H1 (cell line): ENCODE measurements around the gene GPX7. TPM values are rescaled to one million over a fixed set of nuclear protein-coding genes. Genes with fewer than 3 reads are reported as not detected.

Source experiments
- CTCF ChIA-PET: fragments of 300-600 bp; sonication (Branson Sonifier 250); formaldehyde crosslinking; loops from one replicate; lab custom pipeline; 2021; ENCODE audit not compliant: partially characterized antibody; lab: Charles Lee
- POLR2A ChIA-PET: fragments of 300-600 bp; sonication (Branson Sonifier 250); formaldehyde crosslinking; loops from one replicate; lab custom pipeline; 2021; ENCODE audit warnings: inconsistent platforms; ENCODE audit not compliant: partially characterized antibody; lab: Charles Lee
- DNase-seq, 2 experiments: peaks; one replicate each; pipeline versions ENCODE4 v3.0.0 to v3.0.0-alpha.2; 2010 to 2022; ENCODE audit warnings: low spot score in 2 of 2, low read depth in 1 of 2, mixed read lengths in 1 of 2
- FAIRE-seq: peaks from 2 replicates; lab custom pipeline; 2011; peaks lifted over from hg19 to GRCh38; lab: Jason Lieb, UNC
- H2AFZ ChIP-seq: 2 replicates; pipeline ENCODE4 v1.8.1; 2012; ENCODE audit warnings: low read length, inconsistent platforms
- H2AK5ac ChIP-seq: 2 replicates; pipeline ENCODE4 v1.6.1; 2013; ENCODE audit warnings: low read depth, low read length
- H2BK120ac ChIP-seq: replicated peaks from 2 replicates; pipeline ENCODE3; 2013; ENCODE audit warnings: low read depth, low read length, inconsistent platforms
- H2BK12ac ChIP-seq: 2 replicates; pipeline ENCODE4 v1.6.1; 2013; ENCODE audit warnings: low read depth, low read length
- H2BK15ac ChIP-seq: 2 replicates; pipeline ENCODE4 v1.6.1; 2013; ENCODE audit warnings: low read length
- H2BK20ac ChIP-seq: 2 replicates; pipeline ENCODE4 v1.6.1; 2013; ENCODE audit warnings: low read length
- H2BK5ac ChIP-seq: 2 replicates; pipeline ENCODE4 v1.6.1; 2013; ENCODE audit warnings: low read depth, low read length
- H3K14ac ChIP-seq: 2 replicates; pipeline ENCODE4 v1.6.1; 2013; ENCODE audit warnings: inconsistent platforms; ENCODE audit not compliant: insufficient read length
- H3K18ac ChIP-seq: 2 replicates; pipeline ENCODE4 v1.6.1; 2013; ENCODE audit warnings: low read length; ENCODE audit errors: extremely low read depth
- H3K23ac ChIP-seq: 2 replicates; pipeline ENCODE4 v1.6.1; 2013; ENCODE audit warnings: inconsistent platforms; ENCODE audit not compliant: insufficient read length
- H3K23me2 ChIP-seq: 2 replicates; pipeline ENCODE4 v1.6.1; 2013; ENCODE audit warnings: low read depth, low read length
- H3K27ac ChIP-seq: 2 replicates; pipeline ENCODE4 v1.6.1; 2011; ENCODE audit warnings: low read depth, low read length, inconsistent platforms
- H3K27me3 ChIP-seq, 4 experiments: replicated peaks in 1 of 4; 1 replicate in 1 of 4; 2 replicates in 3 of 4; pipeline versions ENCODE4 v1.6.1 to v1.8.1; 2011 to 2013; ENCODE audit warnings: low read length in 3 of 4, mild to moderate bottlenecking in 3 of 4, inconsistent platforms in 2 of 4, mixed read lengths in 2 of 4, moderate library complexity in 1 of 4; ENCODE audit not compliant: control insufficient read depth in 3 of 4, insufficient read depth in 3 of 4; ENCODE audit errors: extremely low read depth in 1 of 4
- H3K36me3 ChIP-seq, 4 experiments: 2 replicates each; pipeline versions ENCODE4 v1.6.1 to v1.8.1; 2011 to 2013; ENCODE audit warnings: mild to moderate bottlenecking in 4 of 4, low read length in 3 of 4, moderate library complexity in 2 of 4, control low read depth in 1 of 4, inconsistent platforms in 1 of 4; ENCODE audit not compliant: insufficient read depth in 4 of 4, control insufficient read depth in 2 of 4
- H3K4ac ChIP-seq: replicated peaks from 2 replicates; pipeline ENCODE3; 2013; ENCODE audit warnings: low read length, low read depth, mixed read lengths, inconsistent platforms; ENCODE audit not compliant: insufficient read length
- H3K4me1 ChIP-seq, 4 experiments: replicated peaks in 1 of 4; 1 replicate in 1 of 4; 2 replicates in 3 of 4; pipeline versions ENCODE4 v1.6.1 to v1.8.1; 2011 to 2013; ENCODE audit warnings: low read length in 3 of 4, inconsistent platforms in 2 of 4, mixed read lengths in 1 of 4; ENCODE audit not compliant: insufficient read depth in 4 of 4, control insufficient read depth in 3 of 4
- H3K4me2 ChIP-seq, 2 experiments: 2 replicates each; pipeline versions ENCODE4 v1.6.1 to v1.8.1; 2011 to 2013; ENCODE audit warnings: low read depth in 2 of 2, low read length in 2 of 2, control low read depth in 1 of 2, inconsistent platforms in 1 of 2, mild to moderate bottlenecking in 1 of 2; ENCODE audit not compliant: insufficient read depth in 1 of 2
- H3K4me3 ChIP-seq, 4 experiments: fragments of 200-600, 300-600 bp in 1 of 4; sonication (generic), shearing (Covaris generic), sonication (Bioruptor Twin) in 1 of 4; 2 replicates each; pipeline versions ENCODE4 v1.5.1 to v1.8.1; 2011 to 2016; ENCODE audit warnings: low read length in 4 of 4, low read depth in 3 of 4, control low read depth in 2 of 4, inconsistent platforms in 2 of 4, mild to moderate bottlenecking in 2 of 4, mixed read lengths in 1 of 4, moderate library complexity in 1 of 4; ENCODE audit not compliant: insufficient read depth in 2 of 4; ENCODE audit errors: extremely low read depth in 1 of 4
- H3K56ac ChIP-seq: replicated peaks from 2 replicates; pipeline ENCODE3; 2013; ENCODE audit warnings: low read depth, mild to moderate bottlenecking, mixed read lengths, low read length, inconsistent platforms; ENCODE audit not compliant: insufficient read length
- H3K79me1 ChIP-seq: 2 replicates; pipeline ENCODE4 v1.6.1; 2013; ENCODE audit warnings: low read depth, low read length, control low read depth
- H3K79me2 ChIP-seq, 2 experiments: 2 replicates each; pipeline versions ENCODE4 v1.6.1 to v1.8.1; 2012 to 2013; ENCODE audit warnings: low read length in 2 of 2, mild to moderate bottlenecking in 2 of 2, inconsistent platforms in 1 of 2; ENCODE audit not compliant: insufficient read depth in 2 of 2, control insufficient read depth in 1 of 2
- H3K9ac ChIP-seq, 4 experiments: replicated peaks in 1 of 4; 1 replicate in 1 of 4; 2 replicates in 3 of 4; pipeline versions ENCODE4 v1.6.1 to v1.8.1; 2011 to 2013; ENCODE audit warnings: low read depth in 3 of 4, low read length in 3 of 4, control low read depth in 2 of 4, mild to moderate bottlenecking in 2 of 4, moderate library complexity in 2 of 4, inconsistent platforms in 1 of 4; ENCODE audit errors: extremely low read depth in 1 of 4
- H3K9me3 ChIP-seq, 2 experiments: 2 replicates each; pipeline versions ENCODE4 v1.6.1 to v1.8.1; 2012 to 2013; ENCODE audit warnings: mild to moderate bottlenecking in 2 of 2, moderate library complexity in 2 of 2, control low read depth in 1 of 2, inconsistent platforms in 1 of 2, low read depth in 1 of 2, low read length in 1 of 2, mixed read lengths in 1 of 2; ENCODE audit not compliant: insufficient read depth in 2 of 2
- H4K20me1 ChIP-seq, 2 experiments: replicated peaks in 1 of 2; 2 replicates each; pipeline versions ENCODE3 to v1.8.1; 2011 to 2013; ENCODE audit warnings: inconsistent platforms in 2 of 2, low read length in 2 of 2, mild to moderate bottlenecking in 1 of 2; ENCODE audit not compliant: insufficient read depth in 2 of 2, control insufficient read depth in 1 of 2
- H4K5ac ChIP-seq: 2 replicates; pipeline ENCODE4 v1.6.1; 2013; ENCODE audit warnings: low read length, low read depth, mixed read lengths, inconsistent platforms; ENCODE audit not compliant: insufficient read length
- H4K8ac ChIP-seq: 2 replicates; pipeline ENCODE4 v1.8.0; 2013; ENCODE audit warnings: mild to moderate bottlenecking, moderate library complexity, low read length, inconsistent platforms; ENCODE audit not compliant: insufficient read depth; ENCODE audit errors: extremely low read depth
- H4K91ac ChIP-seq: replicated peaks from 2 replicates; pipeline ENCODE3; 2013; ENCODE audit warnings: low read length, mixed read lengths, inconsistent platforms; ENCODE audit not compliant: insufficient read length
- ATF3 ChIP-seq: IDR thresholded peaks from 2 replicates; pipeline ENCODE4 v1.6.1; 2011; ENCODE audit warnings: low read depth, mild to moderate bottlenecking, low read length; ENCODE audit not compliant: insufficient read depth
- BRCA1 ChIP-seq: IDR thresholded peaks from 2 replicates; pipeline ENCODE4 v1.6.1; 2012; ENCODE audit warnings: low read depth, low read length, improper control_type of control experiment
- CBX8 ChIP-seq: fragments of 300-800, 300-1000 bp; sonication (generic); IDR thresholded peaks from 2 replicates; pipeline ENCODE4 v1.7.1; 2016; ENCODE audit warnings: low read depth, low read length, borderline replicate concordance
- GABPA ChIP-seq: IDR thresholded peaks from 2 replicates; pipeline ENCODE4 v1.6.1; 2011; ENCODE audit warnings: mild to moderate bottlenecking, low read length, moderate library complexity, borderline replicate concordance; ENCODE audit not compliant: insufficient read depth
- NRF1 ChIP-seq: IDR thresholded peaks from 2 replicates; pipeline ENCODE4 v1.6.1; 2011; ENCODE audit warnings: mild to moderate bottlenecking, low read depth, low read length, improper control_type of control experiment
- POLR2A ChIP-seq, 2 experiments: IDR thresholded peaks; 1 replicate in 1 of 2; 2 replicates in 1 of 2; pipeline ENCODE4 v1.6.1; 2011; ENCODE audit warnings: low read depth in 2 of 2, low read length in 2 of 2, mild to moderate bottlenecking in 2 of 2; ENCODE audit errors: control extremely low read depth in 1 of 2
- SIRT6 ChIP-seq: IDR thresholded peaks from one replicate; pipeline ENCODE4 v1.7.1; 2012; ENCODE audit warnings: low read length, inconsistent platforms
- SP2 ChIP-seq: IDR thresholded peaks from 2 replicates; pipeline ENCODE4 v1.6.1; 2012; ENCODE audit warnings: mild to moderate bottlenecking, low read length, inconsistent platforms
- SUZ12 ChIP-seq: fragments of 200-600 bp; sonication (generic); IDR thresholded peaks from 2 replicates; pipeline ENCODE4 v1.6.1; 2012; ENCODE audit warnings: mild to moderate bottlenecking, inconsistent platforms, low read length, moderate library complexity, mixed read lengths
- WGBS, 2 experiments: shearing (Covaris generic) in 1 of 2; methylation state at CpG; one replicate each; pipeline versions ENCODE4 v1.1.6 to v1.1.7; 2013 to 2015; ENCODE audit warnings: low lambda C conversion rate in 2 of 2, mixed read lengths in 2 of 2, inconsistent platforms in 1 of 2, low coverage in 1 of 2, missing lambda C conversion rate in 1 of 2; ENCODE audit not compliant: insufficient replicate concordance in 2 of 2, insufficient coverage in 1 of 2, insufficient read length in 1 of 2; ENCODE audit errors: extremely low coverage in 1 of 2, missing lambda C conversion rate in 1 of 2; 5-methylcytosine and 5-hydroxymethylcytosine counted together
- polyA plus RNA-seq, 7 experiments: library from polyadenylated mRNA; depleted of rRNA in 3 of 7; stranded (reverse) in 5 of 7; unstranded in 2 of 7; fragments of >200 nt in 5 of 7; fragments of 200-250 nt in 2 of 7; gene quantifications; 1 replicate in 5 of 7; 2 replicates in 1 of 7; 4 replicates in 1 of 7; pipeline versions ENCODE4 v1.2.1 to v1.2.3, GENCODE V29; 2011 to 2013; ENCODE audit warnings: missing spikeins in 2 of 7, mixed read lengths in 2 of 7
- total RNA-seq: library from RNA; stranded (reverse); fragmentation: NEBNext Ultra II Directional; extraction: Animal tissue kit (Norgen Biotek cat#: 25700); gene quantifications from 2 replicates; pipeline ENCODE4 v1.2.1, GENCODE V29; 2021

Gene GPX7
- total and polyA plus RNA-seq, 2 of the 8 experiments (the other 6 are each of a cell fraction or from before 2014, with no cell fraction given): 13.0 to 37.5 TPM

- Histone ChIP-seq H3K4me2 (no peak overlapping the region), H3K27ac (no peak overlapping the region), H4K91ac (no peak overlapping the region), H3K23ac (no peak overlapping the region), H3K79me2 (no peaks in the 10 kb centered on the region), H2BK15ac (no peak overlapping the region), H3K56ac (no peak overlapping the region), H3K4me1 (peaks cover 0 to 10% (median 2%) of the 10 kb centered on the region in 4 experiments; a peak in 2 of 7 replicates), H2BK20ac (no peak overlapping the region), H3K36me3 (no peaks in the 10 kb centered on the region), H3K4me3 (no peak overlapping the region), H4K5ac (no peak overlapping the region), H3K27me3 (peaks cover 2 to 35% (median 31%) of the 10 kb centered on the region in 4 experiments), H3K14ac (no peak overlapping the region), H2BK5ac (no peak overlapping the region), H4K20me1 (no peaks in the 10 kb centered on the region), H4K8ac (no peak overlapping the region), H2BK120ac (no peak overlapping the region), H3K4ac (no peak overlapping the region), H2AFZ (no peak overlapping the region), H3K9ac (no peak overlapping the region), H3K23me2 (peaks cover 8% of the 10 kb centered on the region), H3K18ac (no peak overlapping the region), H3K9me3 (no peaks in the 10 kb centered on the region), H2AK5ac (no peak overlapping the region), H3K79me1 (no peaks in the 10 kb centered on the region), H2BK12ac (no peak overlapping the region)
- no peak for FAIRE-seq
- CTCF ChIA-PET: interaction anchor here (0.7 to 1.2 kb wide), 2 partner anchors 35 to 266 kb away, joined by 3 to 4 read pairs; no protein-coding TSS in a partner anchor
- POLR2A ChIA-PET: interaction anchor here (1.2 to 3.6 kb wide), 2 partner anchors 32 to 59 kb away, joined by 3 to 9 read pairs; partner anchors contain the start of gene SHISAL2A
- TF ChIP-seq CBX8: no peak
- no peak for TF ChIP-seq SIRT6
- no peak for TF ChIP-seq ATF3
- no peak for TF ChIP-seq POLR2A (IDR thresholded peaks at IDR 0.05; ENCODE audit: control extremely low read depth in 1 of 2, low read depth in 2 of 2, low read length in 2 of 2)
- TF ChIP-seq GABPA: no peak
- no peak for TF ChIP-seq BRCA1
- no peak for TF ChIP-seq SP2
- TF ChIP-seq NRF1: no peak
- no peak for TF ChIP-seq SUZ12
- 97% methylated on average over 8 of the region's 8 CpGs; no CpG with 5 or more reads in 1 of the 2 experiments for WGBS, 2 experiments
- no peak for DNase-seq
These were observed 1.5 kb upstream of the GPX7 start for GRCh38 chr1:52600533-52601179.
